IPS-20b (cell line): ENCODE measurements around the gene FERMT3.
"Not testable (repeated sequence)": the region's sequence is repeated elsewhere in the genome, so short reads cannot be mapped to it uniquely, and the experiment has no call there.

Source experiments
- H3K27ac ChIP-seq: one replicate; pipeline ENCODE4 v1.5.1; 2013; ENCODE audit warnings: low read length
- H3K27me3 ChIP-seq: 2 replicates; pipeline ENCODE4 v1.6.1; 2013; ENCODE audit warnings: mild to moderate bottlenecking, low read length, inconsistent platforms; ENCODE audit not compliant: insufficient read depth
- H3K36me3 ChIP-seq: 2 replicates; pipeline ENCODE4 v1.6.1; 2013; ENCODE audit warnings: low read depth, mild to moderate bottlenecking, inconsistent platforms, low read length, moderate library complexity; ENCODE audit not compliant: insufficient read depth
- H3K4me1 ChIP-seq: 2 replicates; pipeline ENCODE4 v1.6.1; 2013; ENCODE audit warnings: mild to moderate bottlenecking, control low read depth, inconsistent platforms, low read length, moderate library complexity; ENCODE audit not compliant: insufficient read depth
- H3K4me3 ChIP-seq: 2 replicates; pipeline ENCODE4 v1.5.1; 2013; ENCODE audit warnings: mild to moderate bottlenecking, low read length, inconsistent platforms
- H3K9ac ChIP-seq: 2 replicates; pipeline ENCODE4 v1.6.1; 2013; ENCODE audit warnings: low read depth, mild to moderate bottlenecking, inconsistent platforms, low read length, moderate library complexity
- H3K9me3 ChIP-seq: 2 replicates; pipeline ENCODE4 v1.6.1; 2013; ENCODE audit warnings: mild to moderate bottlenecking, low read depth, low read length, inconsistent platforms; ENCODE audit not compliant: insufficient read depth

FERMT3 gene

GRCh38 chr11:64241241-64241490, 34.6 kb downstream of the FERMT3 start:
- Histone ChIP-seq H3K4me1 (0 out of 2 replicates have a peak, but pooled peaks cover 7% of the 10 kb centered on the region), H3K4me3 (peak overlapping the region; percentile 83), H3K27ac (peak overlapping the region; percentile 21), H3K36me3 (peaks cover 34% of the 10 kb centered on the region), H3K9ac (peak overlapping the region; percentile 84; the same call in 1 of the 2 replicates), H3K27me3 (no peaks in the 10 kb centered on the region), H3K9me3 (no peaks in the 10 kb centered on the region)

GRCh38 chr11:64241491-64242374, 35.2 kb downstream of the FERMT3 start:
- Histone ChIP-seq H3K4me1 (0 out of 2 replicates have a peak, but pooled peaks cover 7% of the 10 kb centered on the region), H3K27me3 (no peaks in the 10 kb centered on the region), H3K9ac (peak overlapping the region; percentile 92), H3K4me3 (peak overlapping the region; percentile 83), H3K27ac (peak overlapping the region; percentile 74), H3K9me3 (no peaks in the 10 kb centered on the region), H3K36me3 (peaks cover 34% of the 10 kb centered on the region)

GRCh38 chr11:64243236-64243854, 36.8 kb downstream of the FERMT3 start:
- H3K36me3 ChIP-seq = peaks cover 28% of the 10 kb centered on the region
- H3K27me3 ChIP-seq = no peaks in the 10 kb centered on the region
- no peak overlapping the region for H3K4me3 ChIP-seq
- H3K27ac ChIP-seq = no peak overlapping the region
- H3K9ac ChIP-seq = no peak overlapping the region
- peaks cover 15% of the 10 kb centered on the region; the same call in 1 of the 2 replicates for H3K4me1 ChIP-seq
- no peaks in the 10 kb centered on the region for H3K9me3 ChIP-seq

- no peak overlapping the region for H3K27ac ChIP-seq
- H3K9ac ChIP-seq = no peak overlapping the region
- H3K27me3 ChIP-seq = no peaks in the 10 kb centered on the region
- H3K36me3 ChIP-seq = peaks cover 21% of the 10 kb centered on the region; the same call in 1 of the 2 replicates
- H3K4me3 ChIP-seq = no peak overlapping the region
- H3K4me1 ChIP-seq = peaks cover 20% of the 10 kb centered on the region
- H3K9me3 ChIP-seq = no peaks in the 10 kb centered on the region
Measured at GRCh38 chr11:64244107-64244506, 37.6 kb downstream of the FERMT3 start.

GRCh38 chr11:64244966-64245365, 38.4 kb downstream of the FERMT3 start:
- Histone ChIP-seq H3K9me3 (no peaks in the 10 kb centered on the region), H3K36me3 (peaks cover 21% of the 10 kb centered on the region; the same call in 1 of the 2 replicates), H3K27me3 (no peaks in the 10 kb centered on the region), H3K4me3 (peak overlapping the region; percentile 95; the same call in 1 of the 2 replicates), H3K27ac (no peak overlapping the region), H3K4me1 (peaks cover 25% of the 10 kb centered on the region), H3K9ac (peak overlapping the region; percentile 95; the same call in 1 of the 2 replicates)

- Histone ChIP-seq H3K9ac (peak overlapping the region; percentile 95; the same call in 1 of the 2 replicates), H3K4me3 (peak overlapping the region; percentile 95), H3K27ac (peak overlapping the region; percentile 88), H3K9me3 (no peaks in the 10 kb centered on the region), H3K36me3 (peaks cover 21% of the 10 kb centered on the region; the same call in 1 of the 2 replicates), H3K4me1 (peaks cover 25% of the 10 kb centered on the region), H3K27me3 (no peaks in the 10 kb centered on the region)
Measured at GRCh38 chr11:64245401-64245796, 38.9 kb downstream of the FERMT3 start.

- peak overlapping the region; percentile 88 for H3K27ac ChIP-seq
- peaks cover 28% of the 10 kb centered on the region for H3K4me1 ChIP-seq
- no peaks in the 10 kb centered on the region for H3K27me3 ChIP-seq
- H3K9me3 ChIP-seq = no peaks in the 10 kb centered on the region
- peak overlapping the region; percentile 95 for H3K4me3 ChIP-seq
- H3K9ac ChIP-seq = peak overlapping the region; percentile 95
- H3K36me3 ChIP-seq = peaks cover 21% of the 10 kb centered on the region; the same call in 1 of the 2 replicates
Measured at GRCh38 chr11:64245797-64246620, 39.5 kb downstream of the FERMT3 start.

- H3K9ac ChIP-seq = peak overlapping the region; percentile 95; the same call in 1 of the 2 replicates
- H3K27me3 ChIP-seq, H3K27ac ChIP-seq, H3K9me3 ChIP-seq: not testable (repeated sequence)
- peaks cover 21% of the 10 kb centered on the region; the same call in 1 of the 2 replicates for H3K36me3 ChIP-seq
- H3K4me3 ChIP-seq = peak overlapping the region; percentile 95; the same call in 1 of the 2 replicates
- peaks cover 28% of the 10 kb centered on the region for H3K4me1 ChIP-seq
Measured at GRCh38 chr11:64246621-64246870, 40.0 kb downstream of the FERMT3 start.

GRCh38 chr11:64246871-64247728, 40.6 kb downstream of the FERMT3 start, which contains the start of gene PPP1R14B:
PPP1R14B (minus strand) TSS chr11:64246943; CDS start chr11:64246673, 270 bp downstream.
- Histone ChIP-seq H3K4me1 (peaks cover 28% of the 10 kb centered on the region), H3K36me3 (peaks cover 21% of the 10 kb centered on the region; the same call in 1 of the 2 replicates), H3K4me3 (peak within 1 kb of the TSS; percentile 95), H3K9me3 (no peaks in the 10 kb centered on the region), H3K27me3 (no peaks in the 10 kb centered on the region), H3K9ac (peak within 1 kb of the TSS; percentile 95), H3K27ac (peak within 1 kb of the TSS; percentile 93)

- Histone ChIP-seq H3K4me1 (peaks cover 28% of the 10 kb centered on the region), H3K4me3 (peak overlapping the region; percentile 94), H3K27me3 (no peaks in the 10 kb centered on the region), H3K9me3 (no peaks in the 10 kb centered on the region), H3K9ac (peak overlapping the region; percentile 80; the same call in 1 of the 2 replicates), H3K27ac (peak overlapping the region; percentile 95), H3K36me3 (peaks cover 21% of the 10 kb centered on the region; the same call in 1 of the 2 replicates)
Measured at GRCh38 chr11:64247729-64248531, 41.4 kb downstream of the FERMT3 start.
